ENCODE measurements around the gene DST.

DNA sequence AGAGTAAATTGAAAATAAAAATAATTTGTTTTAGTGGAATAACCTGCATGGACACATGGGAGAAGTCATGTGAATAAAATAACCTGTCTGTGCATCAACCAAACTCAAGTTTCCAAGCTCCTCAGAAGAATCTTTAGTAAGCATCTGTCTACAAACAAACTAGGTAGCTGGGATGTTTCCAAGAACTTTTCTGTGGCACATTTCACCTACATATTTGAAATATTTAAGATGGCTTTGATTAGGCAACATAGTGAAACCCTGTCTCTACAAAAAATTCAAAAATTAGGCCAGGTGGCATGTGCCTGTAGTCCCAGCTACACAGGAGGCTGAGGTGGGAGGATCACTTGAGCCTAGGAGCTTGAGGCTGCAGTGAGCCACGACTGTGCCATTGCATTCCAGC lies 168.2 kb downstream of the DST start:
- TF ChIP-seq EZH2 (IDR thresholded peaks at IDR 0.05; ENCODE audit: borderline replicate concordance) (no peak), EZH2phosphoT487 (IDR thresholded peaks at IDR 0.05; ENCODE audit: low read depth, severe bottlenecking, unreplicated experiment) (no peak)
- TF ChIP-seq, protein P1, sequence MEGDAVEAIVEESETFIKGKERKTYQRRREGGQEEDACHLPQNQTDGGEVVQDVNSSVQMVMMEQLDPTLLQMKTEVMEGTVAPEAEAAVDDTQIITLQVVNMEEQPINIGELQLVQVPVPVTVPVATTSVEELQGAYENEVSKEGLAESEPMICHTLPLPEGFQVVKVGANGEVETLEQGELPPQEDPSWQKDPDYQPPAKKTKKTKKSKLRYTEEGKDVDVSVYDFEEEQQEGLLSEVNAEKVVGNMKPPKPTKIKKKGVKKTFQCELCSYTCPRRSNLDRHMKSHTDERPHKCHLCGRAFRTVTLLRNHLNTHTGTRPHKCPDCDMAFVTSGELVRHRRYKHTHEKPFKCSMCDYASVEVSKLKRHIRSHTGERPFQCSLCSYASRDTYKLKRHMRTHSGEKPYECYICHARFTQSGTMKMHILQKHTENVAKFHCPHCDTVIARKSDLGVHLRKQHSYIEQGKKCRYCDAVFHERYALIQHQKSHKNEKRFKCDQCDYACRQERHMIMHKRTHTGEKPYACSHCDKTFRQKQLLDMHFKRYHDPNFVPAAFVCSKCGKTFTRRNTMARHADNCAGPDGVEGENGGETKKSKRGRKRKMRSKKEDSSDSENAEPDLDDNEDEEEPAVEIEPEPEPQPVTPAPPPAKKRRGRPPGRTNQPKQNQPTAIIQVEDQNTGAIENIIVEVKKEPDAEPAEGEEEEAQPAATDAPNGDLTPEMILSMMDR (IDR thresholded peaks at IDR 0.05; ENCODE audit: poor library complexity) = no peak

Data from hepatocyte (in vitro differentiated cells).